Activated CD4-positive, alpha-beta T cell treated with anti-CD3 and anti-CD28 coated beads, Interleukin-2, Interleukin-4, amounts not matched to agents 100 ng/mL and 50 ng/mL, durations not matched to agents 16 hours and 8 hours (primary cell): ENCODE data around the gene OSBPL3.

Experiments used
- DNase-seq: peaks from one replicate; pipeline ENCODE4 v3.0.0-alpha.2; 2020; ENCODE audit warnings: low spot score

The OSBPL3 gene

DNA sequence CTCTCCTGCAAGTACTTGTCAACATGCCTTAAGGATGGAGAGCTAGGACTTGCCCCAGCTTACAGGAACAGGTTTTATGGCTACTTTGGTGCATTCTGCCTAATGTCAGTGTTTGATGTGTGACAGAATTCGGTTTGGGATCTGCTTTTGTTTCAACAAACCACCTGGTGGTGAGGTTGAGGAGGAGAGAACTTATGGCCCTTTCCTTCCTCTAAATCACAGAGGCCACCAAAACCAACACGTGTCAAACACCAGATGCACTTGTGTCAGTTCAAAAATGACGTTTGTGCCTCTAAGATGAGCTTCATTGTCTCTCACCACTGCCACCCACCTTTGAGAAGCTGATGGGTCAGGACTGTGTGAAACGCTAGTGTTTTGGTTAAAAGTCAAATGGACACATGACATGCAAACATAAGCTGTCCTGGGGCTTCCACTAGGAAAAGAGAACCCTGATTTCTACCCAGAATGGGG, 83.9 kb downstream of the OSBPL3 start:
- DNase-seq = no peak

- no peak for DNase-seq
Measured at GRCh38 chr7:24894429-24895221, 85.4 kb downstream of the OSBPL3 start.

GRCh38 chr7:24891311-24891735, 88.7 kb downstream of the OSBPL3 start:
- no peak for DNase-seq

DNA sequence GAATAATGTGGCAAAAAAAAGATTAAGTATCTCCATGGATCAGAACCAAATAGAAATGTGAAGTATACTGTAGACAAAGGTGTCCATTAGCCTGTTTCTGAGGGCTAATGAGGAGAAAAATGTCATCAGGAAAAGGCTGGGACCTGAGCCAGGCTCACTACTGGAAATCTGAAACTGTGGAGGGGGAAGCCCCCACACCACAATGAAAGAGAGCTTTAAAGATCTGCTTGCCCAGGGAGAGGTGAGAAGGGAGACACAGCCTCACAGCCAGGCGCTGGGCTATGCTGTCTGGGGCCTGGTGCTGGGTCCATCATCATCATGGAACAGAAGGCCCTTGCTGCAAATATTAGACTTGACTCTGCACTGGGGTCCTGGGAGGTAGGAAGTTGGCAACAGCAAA, 90.4 kb downstream of the OSBPL3 start:
- no peak for DNase-seq

DNA sequence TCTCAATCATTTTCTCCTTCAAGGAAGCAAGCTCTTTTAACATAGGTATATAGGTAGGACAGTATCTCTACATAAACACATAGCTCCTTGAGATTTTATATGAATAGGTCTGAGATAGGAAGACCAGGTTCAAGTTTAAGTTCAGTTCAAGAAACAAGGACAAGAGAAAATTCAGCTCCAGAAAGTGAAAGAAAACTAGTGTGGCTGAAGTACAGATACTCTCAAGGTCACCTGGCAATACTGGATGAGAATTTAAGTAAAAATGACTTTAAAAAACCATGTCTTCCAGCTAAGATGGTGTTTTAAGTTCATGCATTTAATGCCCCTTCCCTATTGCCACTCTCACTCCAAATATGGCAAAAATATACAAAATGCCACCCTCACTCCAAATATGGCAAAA, 91.3 kb downstream of the OSBPL3 start:
- DNase-seq = no peak

DNA sequence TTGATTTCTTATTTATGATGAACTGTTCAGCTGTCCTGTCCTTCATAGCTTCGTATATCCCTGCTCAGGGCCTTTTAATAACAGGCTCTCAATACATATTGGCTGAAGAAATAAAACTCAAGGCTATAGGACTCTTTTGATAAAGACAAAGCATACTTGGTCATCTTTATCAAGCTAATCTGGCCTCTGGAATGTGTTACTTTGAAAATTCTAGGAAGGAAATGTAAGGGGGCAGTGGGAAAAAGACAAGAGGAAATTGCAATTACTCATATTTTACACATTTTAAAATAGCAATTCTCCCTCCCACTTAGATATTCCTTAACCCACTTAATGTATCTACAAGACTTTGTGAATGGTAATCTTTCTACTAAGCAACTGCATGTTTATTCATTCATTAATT, 94.3 kb downstream of the OSBPL3 start:
- DNase-seq = no peak

GRCh38 chr7:24885305-24885704, 94.7 kb downstream of the OSBPL3 start:
- DNase-seq = no peak

GRCh38 chr7:24884401-24884800, 95.6 kb downstream of the OSBPL3 start:
- no peak for DNase-seq

- no peak for DNase-seq
Measured at GRCh38 chr7:24883622-24884013, 96.4 kb downstream of the OSBPL3 start.

GRCh38 chr7:24882989-24883621, 96.9 kb downstream of the OSBPL3 start:
- no peak for DNase-seq

DNA sequence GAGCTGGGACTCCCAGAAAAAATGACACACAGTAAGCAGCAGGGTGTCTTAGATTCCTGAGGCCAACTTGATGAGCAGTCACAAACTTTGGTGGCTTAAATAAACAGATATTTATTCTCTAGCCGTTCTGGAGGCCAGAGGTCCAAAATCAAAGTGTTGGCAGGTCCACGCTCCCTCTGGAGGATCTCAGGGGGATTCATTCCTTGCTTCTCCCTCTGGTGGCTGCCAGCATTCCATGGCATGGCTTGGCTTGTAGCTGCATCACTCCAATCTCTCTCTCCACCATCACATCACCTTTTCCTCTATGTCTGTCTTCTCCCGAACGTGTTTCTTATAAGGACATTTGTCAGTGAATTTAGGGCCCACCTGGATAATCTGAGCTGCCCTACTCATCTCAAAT, 98.4 kb downstream of the OSBPL3 start:
- DNase-seq = no peak

- no peak for DNase-seq
Measured at GRCh38 chr7:24880886-24881285, 99.1 kb downstream of the OSBPL3 start.

- DNase-seq = no peak
Measured at GRCh38 chr7:24879291-24879690, 100.7 kb downstream of the OSBPL3 start.

DNA sequence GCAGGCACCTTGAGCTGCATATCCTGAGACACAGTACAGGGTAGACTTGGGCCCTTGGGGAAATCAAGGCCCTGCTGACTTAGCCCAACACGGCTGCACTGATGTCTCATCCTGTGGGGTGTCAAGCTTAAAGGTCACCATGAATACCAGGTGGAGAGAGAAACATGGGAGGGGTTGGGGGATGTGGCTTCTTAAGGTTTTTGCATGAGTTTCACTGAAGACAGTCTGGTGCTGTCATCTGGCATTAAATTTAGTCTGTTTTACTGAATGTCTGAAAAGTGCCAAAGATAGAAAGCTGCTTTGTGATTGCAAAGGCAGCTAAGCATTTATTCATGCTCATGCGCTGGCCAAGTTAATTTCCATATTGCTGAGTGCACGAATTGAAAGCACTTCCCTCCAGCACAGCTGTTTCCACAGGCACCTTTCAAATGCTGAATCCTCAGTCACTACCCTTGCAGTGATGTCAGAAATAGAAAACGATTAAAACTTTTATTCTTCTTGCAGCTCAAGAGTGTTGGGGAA, 102.1 kb downstream of the OSBPL3 start:
- DNase-seq = no peak

GRCh38 chr7:24874791-24875190, 105.2 kb downstream of the OSBPL3 start:
- no peak for DNase-seq

- no peak for DNase-seq
Measured at GRCh38 chr7:24873944-24874343, 106.0 kb downstream of the OSBPL3 start.

GRCh38 chr7:24871770-24872169, 108.2 kb downstream of the OSBPL3 start:
- no peak for DNase-seq

DNA sequence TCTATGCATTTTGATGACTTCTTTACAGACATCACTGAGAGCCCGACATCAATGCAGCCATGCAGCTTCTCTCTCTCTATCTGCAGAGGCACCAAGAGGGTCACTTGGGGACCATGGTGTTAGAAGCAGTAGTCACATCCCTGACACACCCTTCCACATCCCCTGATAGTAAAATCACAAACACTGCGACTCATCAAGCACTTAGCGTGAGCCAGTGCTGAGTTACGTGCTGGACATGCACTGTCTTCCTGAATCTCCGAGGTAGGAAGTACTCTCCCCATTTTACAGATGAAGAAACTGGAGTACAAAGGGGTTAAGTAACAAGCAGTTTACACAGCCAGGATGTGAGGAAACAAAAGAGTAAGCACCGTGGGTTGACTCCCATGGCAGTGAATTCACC, 109.2 kb downstream of the OSBPL3 start:
- DNase-seq = no peak

DNA sequence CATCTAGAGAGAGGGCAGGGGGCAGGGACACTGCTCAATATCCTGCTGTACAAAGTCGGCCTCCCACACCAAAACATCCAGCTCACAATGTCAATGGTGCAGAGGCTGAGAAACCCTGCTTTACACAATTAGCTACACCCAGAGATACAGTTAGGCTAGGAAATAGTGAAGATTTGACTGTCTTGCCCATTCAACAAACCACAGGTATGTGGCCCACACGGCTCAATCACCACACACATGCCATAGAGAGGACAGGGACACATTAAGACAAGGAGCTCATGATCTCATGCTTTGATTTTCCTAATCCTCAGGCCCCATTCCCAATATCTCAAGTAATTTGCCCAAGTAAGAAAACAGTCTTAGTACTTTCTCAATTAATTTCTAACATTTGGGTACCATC, 110.4 kb downstream of the OSBPL3 start:
- no peak for DNase-seq

GRCh38 chr7:24868741-24869140, 111.2 kb downstream of the OSBPL3 start:
- DNase-seq = no peak

GRCh38 chr7:24866004-24866615, 113.9 kb downstream of the OSBPL3 start:
- DNase-seq = peak; percentile 90

DNA sequence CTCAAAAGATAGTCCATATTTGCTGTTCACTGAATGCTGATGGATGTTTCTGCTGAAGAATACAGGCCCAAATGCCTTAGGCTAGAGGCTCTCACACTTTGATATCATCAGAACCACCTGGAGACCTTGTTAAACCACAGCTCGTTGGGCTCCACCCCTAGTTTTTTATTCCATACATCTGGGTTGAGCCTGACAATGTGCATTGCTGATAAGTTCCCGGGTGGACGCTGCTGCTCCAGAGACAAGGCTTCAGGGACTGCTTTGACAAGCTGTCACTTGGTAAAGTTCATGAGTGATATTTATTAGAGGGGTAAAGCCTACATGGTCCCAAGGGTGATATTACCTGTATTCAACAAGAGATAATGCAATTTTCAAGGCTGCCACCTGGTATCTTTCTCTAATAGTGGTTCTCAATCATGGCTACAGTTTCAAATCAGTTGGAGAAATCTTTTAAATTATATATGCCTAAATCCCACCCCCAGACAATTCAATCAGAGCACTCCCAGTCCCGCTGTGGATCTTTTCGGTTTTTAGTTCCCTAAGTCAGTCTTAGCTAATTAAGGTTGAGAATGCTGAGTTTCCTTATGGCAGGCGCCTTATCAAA, 115.7 kb downstream of the OSBPL3 start:
- no peak for DNase-seq

DNA sequence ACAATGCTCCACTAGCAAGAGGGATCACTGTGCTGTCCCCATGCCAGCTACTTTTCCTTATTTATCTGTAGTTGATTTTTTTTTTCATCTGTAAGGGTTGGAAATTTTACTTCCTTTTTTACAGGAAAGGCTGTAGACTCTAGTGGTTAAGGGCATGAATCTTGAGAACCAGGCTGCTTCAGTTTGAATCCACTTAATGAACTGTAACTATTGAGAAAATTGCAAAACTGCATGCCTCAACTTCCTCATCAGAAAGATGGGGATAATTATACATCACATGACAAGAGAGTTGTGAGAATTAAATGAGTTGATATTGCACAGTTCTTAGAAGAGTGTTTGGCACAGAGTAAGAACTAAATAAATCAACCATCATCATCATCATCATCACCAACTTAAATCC, 116.4 kb downstream of the OSBPL3 start:
- DNase-seq = no peak
